ENCODE data around the gene COMTD1. TPM values are rescaled to one million over a fixed set of nuclear protein-coding genes. Genes with fewer than 3 reads are reported as not detected.

The COMTD1 gene
- total RNA-seq, 1 donor = 13.4 TPM

DNA sequence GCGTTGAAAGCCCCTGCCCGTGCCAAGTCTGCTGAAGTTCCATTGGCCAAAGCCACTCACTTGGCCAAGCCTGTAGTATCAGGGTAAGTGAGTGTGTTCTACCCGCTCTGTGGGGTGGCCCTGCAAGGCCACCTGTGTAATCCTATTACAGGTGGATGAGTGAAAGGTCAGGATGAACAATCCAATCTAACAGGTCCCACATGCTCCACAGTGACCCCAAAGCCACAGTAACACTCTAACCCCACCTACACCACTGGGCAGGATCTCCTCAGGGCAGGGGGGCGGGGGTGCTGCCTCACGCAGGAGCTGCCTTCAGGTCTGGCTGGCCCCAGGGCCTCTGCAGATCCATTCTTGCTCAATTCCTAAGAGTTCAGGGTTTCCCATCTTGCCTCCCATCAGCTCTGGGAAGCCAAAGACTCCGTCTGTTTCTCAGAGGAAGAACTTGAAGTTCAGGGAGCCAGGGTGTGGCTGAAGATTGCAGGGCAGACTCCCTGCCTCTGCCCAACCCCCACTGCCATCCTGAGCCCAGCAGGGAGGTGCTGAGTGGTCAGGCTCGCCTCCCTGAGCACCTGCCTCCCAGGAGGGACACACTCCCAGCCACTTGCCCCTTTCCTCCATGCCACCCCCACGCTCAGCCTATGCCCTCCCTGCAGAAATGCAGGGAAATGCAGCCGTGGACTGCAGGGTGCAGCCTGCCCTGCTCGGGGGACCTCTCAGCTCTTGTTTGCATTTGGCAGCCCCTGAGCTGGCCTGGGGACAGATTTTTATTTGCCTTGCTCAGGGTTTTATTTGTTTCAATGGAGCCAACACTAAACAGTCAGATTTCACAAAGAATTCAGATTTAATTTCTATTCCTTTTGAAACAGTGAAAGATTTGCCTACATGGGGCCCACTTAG lies 9.8 kb upstream of the COMTD1 start:
- DNase-seq (ENCODE audit: insufficient read length, low spot score, missing footprints) = no peak
- no peaks in the 10 kb centered on the region for H3K4me1 ChIP-seq (ENCODE audit: insufficient read depth, low read length)
- H3K27me3 ChIP-seq (ENCODE audit: insufficient read depth, low read length) = no peaks in the 10 kb centered on the region
- no peak overlapping the region for H3K4me2 ChIP-seq (ENCODE audit: insufficient read depth, low read length)
- no peak overlapping the region for H3K27ac ChIP-seq (ENCODE audit: low read depth, low read length)
- H3K36me3 ChIP-seq (ENCODE audit: insufficient read depth, low read length) = no peaks in the 10 kb centered on the region
- no peaks in the 10 kb centered on the region for H4K20me1 ChIP-seq (ENCODE audit: insufficient read depth, low read length)
- no peaks in the 10 kb centered on the region for H3K79me2 ChIP-seq (ENCODE audit: insufficient read depth, low read length)
- TF ChIP-seq, protein P1, sequence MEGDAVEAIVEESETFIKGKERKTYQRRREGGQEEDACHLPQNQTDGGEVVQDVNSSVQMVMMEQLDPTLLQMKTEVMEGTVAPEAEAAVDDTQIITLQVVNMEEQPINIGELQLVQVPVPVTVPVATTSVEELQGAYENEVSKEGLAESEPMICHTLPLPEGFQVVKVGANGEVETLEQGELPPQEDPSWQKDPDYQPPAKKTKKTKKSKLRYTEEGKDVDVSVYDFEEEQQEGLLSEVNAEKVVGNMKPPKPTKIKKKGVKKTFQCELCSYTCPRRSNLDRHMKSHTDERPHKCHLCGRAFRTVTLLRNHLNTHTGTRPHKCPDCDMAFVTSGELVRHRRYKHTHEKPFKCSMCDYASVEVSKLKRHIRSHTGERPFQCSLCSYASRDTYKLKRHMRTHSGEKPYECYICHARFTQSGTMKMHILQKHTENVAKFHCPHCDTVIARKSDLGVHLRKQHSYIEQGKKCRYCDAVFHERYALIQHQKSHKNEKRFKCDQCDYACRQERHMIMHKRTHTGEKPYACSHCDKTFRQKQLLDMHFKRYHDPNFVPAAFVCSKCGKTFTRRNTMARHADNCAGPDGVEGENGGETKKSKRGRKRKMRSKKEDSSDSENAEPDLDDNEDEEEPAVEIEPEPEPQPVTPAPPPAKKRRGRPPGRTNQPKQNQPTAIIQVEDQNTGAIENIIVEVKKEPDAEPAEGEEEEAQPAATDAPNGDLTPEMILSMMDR (IDR thresholded peaks at IDR 0.05; ENCODE audit: extremely low read depth, low read depth, low read length) = no peak
- no peak overlapping the region for H3K4me3 ChIP-seq (ENCODE audit: insufficient read depth, low read length)
- no peak overlapping the region for H2AFZ ChIP-seq (ENCODE audit: low read length)
- H3K9me3 ChIP-seq (ENCODE audit: low read depth, low read length) = no peaks in the 10 kb centered on the region

DNA sequence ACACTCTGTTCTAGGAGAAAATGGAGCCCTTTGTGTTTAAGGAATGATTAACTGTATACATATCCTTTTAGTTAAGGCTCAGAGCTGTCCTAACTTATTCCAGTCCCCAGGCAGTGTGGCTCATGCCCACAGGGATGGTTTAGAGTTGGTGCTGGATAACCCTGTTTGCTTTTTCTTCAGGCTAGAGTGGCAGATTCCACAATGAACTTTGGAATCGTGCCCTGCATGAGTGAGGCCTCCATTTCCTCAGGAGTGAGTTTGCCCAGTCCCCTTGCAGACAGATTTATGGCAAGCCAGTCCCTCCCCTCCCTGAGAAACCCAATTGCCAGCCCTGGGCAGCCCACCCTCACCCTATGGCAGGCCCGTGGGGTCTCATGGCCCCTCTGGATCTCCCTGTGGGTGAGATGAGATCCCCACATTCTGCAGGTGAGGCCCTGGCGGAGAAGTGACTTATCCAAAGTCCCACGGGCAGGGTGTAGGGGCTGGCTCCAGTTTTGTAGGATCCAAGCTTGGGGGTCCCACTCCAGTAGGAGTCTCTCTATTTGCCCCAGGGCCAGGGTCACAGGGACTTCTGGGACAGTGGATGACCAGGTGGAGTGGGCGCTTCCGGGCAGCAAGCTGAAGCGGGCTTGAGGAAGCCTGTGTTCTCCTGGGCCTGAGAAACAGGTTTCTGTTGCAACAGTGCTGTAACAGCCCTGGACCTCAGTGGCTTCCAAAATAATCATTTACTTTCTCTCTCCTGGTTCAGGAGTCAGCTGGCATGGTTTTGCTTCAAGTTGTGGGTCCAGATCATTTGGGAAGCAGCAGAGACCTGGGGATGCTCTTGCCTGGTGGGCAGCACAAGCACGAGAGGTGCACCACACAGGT lies 9.0 kb upstream of the COMTD1 start:
- Histone ChIP-seq H3K27me3 (ENCODE audit: insufficient read depth, low read length) (no peaks in the 10 kb centered on the region), H2AFZ (ENCODE audit: low read length) (no peak overlapping the region), H3K79me2 (ENCODE audit: insufficient read depth, low read length) (no peaks in the 10 kb centered on the region)

DNA sequence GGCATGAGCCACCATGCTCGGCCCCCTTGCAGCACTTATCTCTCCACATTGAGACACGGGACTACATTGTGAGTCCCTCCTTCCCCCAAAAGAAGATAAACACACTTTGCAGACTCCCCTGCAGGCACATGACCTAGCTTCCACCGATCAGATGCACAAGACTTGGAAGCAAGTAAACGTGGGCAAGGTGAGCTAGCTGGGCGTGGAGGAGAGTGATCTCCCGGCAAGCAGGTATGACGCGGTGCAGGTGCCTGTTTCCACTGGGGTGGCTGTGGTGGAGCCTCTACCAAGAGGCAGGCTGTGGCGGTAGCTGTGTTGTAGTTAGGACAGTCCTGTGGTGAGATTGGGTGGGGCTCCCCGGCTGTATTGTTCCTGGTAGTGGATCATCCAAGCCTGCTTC lies 7.7 kb upstream of the COMTD1 start:
- H3K79me2 ChIP-seq (ENCODE audit: insufficient read depth, low read length) = no peaks in the 10 kb centered on the region
- no peak overlapping the region for H3K27ac ChIP-seq (ENCODE audit: low read depth, low read length)
- no peaks in the 10 kb centered on the region for H3K9me3 ChIP-seq (ENCODE audit: low read depth, low read length)
- H4K20me1 ChIP-seq (ENCODE audit: insufficient read depth, low read length) = no peaks in the 10 kb centered on the region
- no peak overlapping the region for H3K4me2 ChIP-seq (ENCODE audit: insufficient read depth, low read length)
- no peaks in the 10 kb centered on the region for H3K4me1 ChIP-seq (ENCODE audit: insufficient read depth, low read length)
- H2AFZ ChIP-seq (ENCODE audit: low read length) = no peak overlapping the region
- H3K36me3 ChIP-seq (ENCODE audit: insufficient read depth, low read length) = no peaks in the 10 kb centered on the region
- no peak overlapping the region for H3K4me3 ChIP-seq (ENCODE audit: insufficient read depth, low read length)
- no peak for DNase-seq (ENCODE audit: insufficient read length, low spot score, missing footprints)
- no peaks in the 10 kb centered on the region for H3K27me3 ChIP-seq (ENCODE audit: insufficient read depth, low read length)
- TF ChIP-seq, protein P1 (IDR thresholded peaks at IDR 0.05; ENCODE audit: extremely low read depth, low read depth, low read length) = no peak

More for the DNA sequence above, 9.0 kb upstream of the COMTD1 start:
- Histone ChIP-seq H3K9me3 (ENCODE audit: low read depth, low read length) (no peaks in the 10 kb centered on the region), H3K36me3 (ENCODE audit: insufficient read depth, low read length) (no peaks in the 10 kb centered on the region), H3K4me1 (ENCODE audit: insufficient read depth, low read length) (no peaks in the 10 kb centered on the region), H3K4me2 (ENCODE audit: insufficient read depth, low read length) (no peak overlapping the region), H3K27ac (ENCODE audit: low read depth, low read length) (no peak overlapping the region), H4K20me1 (ENCODE audit: insufficient read depth, low read length) (no peaks in the 10 kb centered on the region), H3K4me3 (ENCODE audit: insufficient read depth, low read length) (no peak overlapping the region)
- TF ChIP-seq, protein P1 (IDR thresholded peaks at IDR 0.05; ENCODE audit: extremely low read depth, low read depth, low read length) = no peak
- DNase-seq (ENCODE audit: insufficient read length, low spot score, missing footprints) = no peak

Data from osteoblast (primary cell).